Liver (tissue), 9 donors: ENCODE measurements around the gene SYNJ2. TPM values are rescaled to one million over a fixed set of nuclear protein-coding genes. Genes with fewer than 3 reads are reported as not detected.
"Not testable (repeated sequence)": the region's sequence is repeated elsewhere in the genome, so short reads cannot be mapped to it uniquely, and the experiment has no call there.

Experiments used
- DNase-seq: peaks from one replicate; pipeline ENCODE4 v3.0.0-alpha.2; 2017; ENCODE audit warnings: low spot score
- H3K27ac ChIP-seq, 2 donors: one replicate each; pipeline ENCODE4 v1.7.0; 2013; ENCODE audit warnings: inconsistent platforms in 2 of 2, low read length in 2 of 2, control low read depth in 1 of 2, low read depth in 1 of 2, mild to moderate bottlenecking in 1 of 2
- H3K27me3 ChIP-seq, 4 donors: one replicate each; pipeline versions ENCODE4 v1.6.1 to v1.7.0; 2013; ENCODE audit warnings: low read length in 3 of 4, inconsistent platforms in 1 of 4, mild to moderate bottlenecking in 1 of 4, moderate library complexity in 1 of 4; ENCODE audit not compliant: control insufficient read depth in 4 of 4, insufficient read depth in 4 of 4
- H3K36me3 ChIP-seq, 4 donors: one replicate each; pipeline versions ENCODE4 v1.6.1 to v1.7.0; 2013; ENCODE audit warnings: low read length in 3 of 4, mild to moderate bottlenecking in 3 of 4, low read depth in 1 of 4, moderate library complexity in 1 of 4; ENCODE audit not compliant: control insufficient read depth in 4 of 4, insufficient read depth in 3 of 4
- H3K4me1 ChIP-seq, 4 donors: one replicate each; pipeline versions ENCODE4 v1.6.1 to v1.7.0; 2013; ENCODE audit warnings: low read length in 3 of 4, mild to moderate bottlenecking in 3 of 4, moderate library complexity in 1 of 4; ENCODE audit not compliant: control insufficient read depth in 4 of 4, insufficient read depth in 4 of 4
- H3K4me3 ChIP-seq, 3 donors: one replicate each; pipeline versions ENCODE4 v1.6.1 to v1.7.0; 2013; ENCODE audit warnings: low read length in 3 of 3, control low read depth in 1 of 3, low read depth in 1 of 3, mild to moderate bottlenecking in 1 of 3
- H3K9ac ChIP-seq, 2 donors: one replicate each; pipeline ENCODE4 v1.7.0; 2013; ENCODE audit warnings: low read length in 2 of 2, mild to moderate bottlenecking in 2 of 2, moderate library complexity in 2 of 2, control low read depth in 1 of 2, low read depth in 1 of 2
- H3K9me3 ChIP-seq, 4 donors: one replicate each; pipeline versions ENCODE4 v1.6.1 to v1.7.0; 2013; ENCODE audit warnings: low read length in 3 of 4; ENCODE audit not compliant: control insufficient read depth in 4 of 4
- EGR1 ChIP-seq, 2 donors: IDR thresholded peaks; 2 replicates each; pipeline ENCODE4 v1.6.1; 2016 to 2018; ENCODE audit warnings: antibody characterized with exemption in 2 of 2, low read depth in 2 of 2
- FOXA1 ChIP-seq: IDR thresholded peaks from 2 replicates; pipeline ENCODE4 v1.6.1; 2016; ENCODE audit warnings: antibody characterized with exemption
- FOXA2 ChIP-seq: IDR thresholded peaks from 2 replicates; pipeline ENCODE4 v1.6.1; 2016; ENCODE audit warnings: antibody characterized with exemption
- GABPA ChIP-seq, 2 donors: IDR thresholded peaks in 1 of 2; conservative IDR thresholded peaks in 1 of 2; 2 replicates each; pipeline ENCODE4 v1.6.1; 2016; ENCODE audit warnings: antibody characterized with exemption in 2 of 2, mild to moderate bottlenecking in 1 of 2, moderate library complexity in 1 of 2
- HNF4A ChIP-seq, 2 donors: conservative IDR thresholded peaks; 2 replicates each; pipeline ENCODE4 v1.6.1; 2016; ENCODE audit warnings: antibody characterized with exemption in 2 of 2, mild to moderate bottlenecking in 2 of 2
- HNF4G ChIP-seq: IDR thresholded peaks from 2 replicates; pipeline ENCODE4 v1.6.1; 2016; ENCODE audit warnings: antibody characterized with exemption
- NR2F2 ChIP-seq: IDR thresholded peaks from 2 replicates; pipeline ENCODE4 v1.6.1; 2016; ENCODE audit warnings: antibody characterized with exemption
- RAD21 ChIP-seq, 2 donors: IDR thresholded peaks; 2 replicates each; pipeline ENCODE4 v1.6.1; 2016; ENCODE audit warnings: antibody characterized with exemption in 2 of 2, mild to moderate bottlenecking in 2 of 2
- REST ChIP-seq: IDR thresholded peaks from 2 replicates; pipeline ENCODE4 v1.6.1; 2016; ENCODE audit warnings: antibody characterized with exemption, mild to moderate bottlenecking
- RXRA ChIP-seq, 2 donors: IDR thresholded peaks; 2 replicates each; pipeline ENCODE4 v1.6.1; 2017 to 2018; ENCODE audit warnings: antibody characterized with exemption in 2 of 2, mild to moderate bottlenecking in 1 of 2
- YY1 ChIP-seq: IDR thresholded peaks from 2 replicates; pipeline ENCODE4 v1.6.1; 2016; ENCODE audit warnings: antibody characterized with exemption, mild to moderate bottlenecking
- ZBTB33 ChIP-seq: IDR thresholded peaks from 2 replicates; pipeline ENCODE4 v1.6.1; 2016; ENCODE audit warnings: antibody characterized with exemption
- WGBS: extraction: QIAGEN DNeasy Blood & Tissue Kit; methylation state at CpG from one replicate; pipeline ENCODE4 v1.1.7; 2013; 5-methylcytosine and 5-hydroxymethylcytosine counted together
- polyA plus RNA-seq, 2 donors: library from polyadenylated mRNA; stranded (reverse) in 1 of 2; unstranded in 1 of 2; fragments of 200-250 nt in 1 of 2; fragments of >200 nt in 1 of 2; fragmentation: Nextera tagmentation in 1 of 2; extraction: Ambion mirVana in 1 of 2; gene quantifications; one replicate each; pipeline versions ENCODE4 v1.2.1 to v1.2.3, GENCODE V29; 2013 to 2015
- total RNA-seq, 2 donors: library from RNA; depleted of rRNA; stranded (reverse); fragments of >200 nt; gene quantifications; one replicate each; pipeline ENCODE4 v1.2.3, GENCODE V29; 2014
- TF ChIP-seq, protein P1 (sequence below): IDR thresholded peaks from 2 replicates; pipeline ENCODE4 v1.6.1; 2016; ENCODE audit warnings: antibody characterized with exemption
- donor health status: healthy.
- donor health status: healthy.
- donor health status: healthy.
- donor health status: healthy.
- donor health status: healthy.

Gene SYNJ2
- total and polyA plus RNA-seq, 4 donors = 2.4 to 8.9 (median 3.2) TPM

DNA sequence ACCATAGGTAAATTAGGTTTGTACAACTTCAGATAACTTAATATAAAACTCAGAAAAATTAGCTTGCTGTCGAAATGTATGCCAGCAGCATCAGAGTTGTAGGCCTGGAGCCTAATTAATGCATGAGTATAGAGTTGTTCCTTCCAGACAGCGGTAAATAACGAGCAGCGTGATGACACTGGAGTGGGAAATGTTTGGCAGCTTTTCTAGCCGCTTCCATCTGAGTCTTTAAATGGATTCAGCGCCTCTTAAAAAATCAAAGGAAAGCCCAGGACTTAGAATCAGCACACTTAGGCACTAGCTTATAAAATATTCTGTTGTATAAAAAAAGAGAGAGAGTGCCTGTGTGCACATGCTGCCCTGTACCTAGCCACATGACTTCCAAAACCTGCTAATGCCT, 43.7 kb upstream of the SYNJ2 start:
- DNase-seq = no peak
- 98% methylated on average over 6 of the region's 6 CpGs for WGBS
- Histone ChIP-seq H3K4me3 (no peak overlapping the region), H3K9me3 (no peaks in the 10 kb centered on the region), H3K4me1 (peaks cover 0 to 5% (median 2%) of the 10 kb centered on the region in 4 donors), H3K36me3 (peaks cover 14 to 77% (median 63%) of the 10 kb centered on the region in 4 donors), H3K27me3 (no peaks in the 10 kb centered on the region), H3K27ac (no peak overlapping the region), H3K9ac (no peak overlapping the region)
- TF ChIP-seq REST (no peak), NR2F2 (no peak), ZBTB33 (no peak), YY1 (no peak), FOXA1 (no peak), FOXA2 (no peak), EGR1 (IDR thresholded peaks at IDR 0.05; ENCODE audit: low read depth in 2 of 2) (no peak)

DNA sequence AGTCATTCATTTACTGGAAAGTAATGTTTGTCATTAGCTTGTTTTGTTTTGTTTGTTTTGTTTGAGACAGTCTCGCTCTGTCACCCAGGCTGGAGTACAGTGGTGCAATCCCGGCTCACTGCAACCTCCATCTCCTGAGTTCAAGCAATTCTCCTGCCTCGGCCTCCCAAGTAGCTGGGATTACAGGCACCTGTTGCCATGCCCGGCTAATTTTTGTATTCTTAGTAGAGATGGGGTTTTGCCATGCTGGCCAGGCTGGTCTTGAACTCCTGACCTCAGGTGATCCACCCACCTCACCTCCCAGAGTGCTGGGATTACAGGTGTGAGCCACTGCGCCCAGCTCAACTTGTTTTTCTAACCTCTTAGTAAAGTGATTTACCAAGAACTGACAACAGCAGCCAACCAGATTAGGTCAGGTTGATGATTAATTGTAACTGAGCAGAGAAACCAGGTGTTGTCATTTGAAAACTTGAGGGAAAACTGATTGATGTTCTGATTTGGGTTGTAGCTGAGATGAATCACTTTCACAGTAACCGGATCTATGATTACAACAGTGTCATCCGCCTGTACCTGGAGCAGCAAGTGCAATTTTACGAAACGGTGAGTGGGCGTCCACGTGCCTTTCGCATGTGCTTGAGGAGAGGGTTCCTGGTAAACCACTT, 41.2 kb upstream of the SYNJ2 start:
- H3K4me3 ChIP-seq, H3K9ac ChIP-seq, DNase-seq, H3K27me3 ChIP-seq, H3K4me1 ChIP-seq, H3K9me3 ChIP-seq: not testable (repeated sequence)
- H3K27ac ChIP-seq = peak overlapping the region; percentile 26 to 78
- TF ChIP-seq RXRA (IDR thresholded peaks at IDR 0.05) = peak in 1 of 2 donors; percentile 23
- peaks cover 17 to 80% (median 59%) of the 10 kb centered on the region in 4 donors for H3K36me3 ChIP-seq
- 83% methylated on average over 12 of the region's 12 CpGs for WGBS

- no peak for DNase-seq
- Histone ChIP-seq H3K4me3 (no peak overlapping the region), H3K27me3 (no peaks in the 10 kb centered on the region), H3K36me3 (peaks cover 17 to 74% (median 58%) of the 10 kb centered on the region in 4 donors), H3K27ac (peak overlapping the region; percentile 17 to 78), H3K4me1 (peaks cover 0 to 5% (median 2%) of the 10 kb centered on the region in 4 donors), H3K9me3 (no peaks in the 10 kb centered on the region), H3K9ac (no peak overlapping the region)
- 93% methylated on average over 13 of the region's 13 CpGs for whole genome bisulfite sequencing
- TF ChIP-seq RAD21 (IDR thresholded peaks at IDR 0.05) (no peak), YY1 (no peak), HNF4G (no peak), ZBTB33 (no peak), REST (no peak), EGR1 (IDR thresholded peaks at IDR 0.05; ENCODE audit: low read depth in 2 of 2) (no peak), HNF4A (conservative IDR thresholded peaks at IDR 0.05) (no peak), FOXA1 (no peak), RXRA (IDR thresholded peaks at IDR 0.05) (no peak), FOXA2 (no peak), GABPA (IDR thresholded peaks at IDR 0.05 in 1 of 2, conservative IDR thresholded peaks at IDR 0.05 in 1 of 2) (no peak), NR2F2 (no peak)
- TF ChIP-seq, protein P1, sequence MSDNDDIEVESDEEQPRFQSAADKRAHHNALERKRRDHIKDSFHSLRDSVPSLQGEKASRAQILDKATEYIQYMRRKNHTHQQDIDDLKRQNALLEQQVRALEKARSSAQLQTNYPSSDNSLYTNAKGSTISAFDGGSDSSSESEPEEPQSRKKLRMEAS = no peak
Measured at GRCh38 chr6:157941101-157941863, 40.4 kb upstream of the SYNJ2 start.
